ENCODE data around the gene DEFB113. TPM values are rescaled to one million over a fixed set of nuclear protein-coding genes. Genes with fewer than 3 reads are reported as not detected.

The DEFB113 gene
- total RNA-seq (not detected in 2 replicates), polyA plus RNA-seq (not detected in 2 replicates), polyA minus RNA-seq (not detected in 2 replicates)
- total RNA-seq (2013) = not detected

GRCh38 chr6:49969605-49970004 lies at the start of gene DEFB113:
Gene DEFB113 (minus strand): TSS chr6:49969625. CDS start chr6:49969625, 0 bp downstream.
- H3K9me3 ChIP-seq (ENCODE audit: control extremely low read depth in 1 of 3, control insufficient read depth in 2 of 3, insufficient read depth in 1 of 3, low read length in 2 of 3) = no peaks in the 10 kb centered on the region
- H3K36me3 ChIP-seq (replicated peaks in 1 of 2; ENCODE audit: control extremely low read depth in 1 of 2, control insufficient read depth in 1 of 2, extremely low read depth in 1 of 2, insufficient read depth in 2 of 2, low read length in 1 of 2) = no peaks in the 10 kb centered on the region
- H3K9me3 Mint-ChIP-seq (ENCODE audit: insufficient read depth) = no peaks in the 10 kb centered on the region
- no peak within 1 kb of the TSS for H3K9ac ChIP-seq (ENCODE audit: low read length)
- no peak for DNase-seq
- no peaks in the 10 kb centered on the region for H3K27me3 ChIP-seq (replicated peaks in 1 of 4; ENCODE audit: control extremely low read depth in 1 of 4, control insufficient read depth in 3 of 4, insufficient read depth in 4 of 4, low read length in 3 of 4)
- no peaks in the 10 kb centered on the region for H3K27me3 Mint-ChIP-seq
- no peak within 1 kb of the TSS for H3K4me3 ChIP-seq (ENCODE audit: control extremely low read depth in 1 of 5, extremely low read depth in 1 of 5, insufficient read depth in 1 of 5, low read depth in 2 of 5, low read length in 4 of 5)
- H2AFZ ChIP-seq (ENCODE audit: insufficient read depth, low read depth, low read length, poor library complexity, severe bottlenecking) = no peak within 1 kb of the TSS
- WGBS (ENCODE audit: insufficient coverage) = no CpG with 5 or more reads among the region's 2 CpGs
- intact Hi-C loops (cut with micrococcal nuclease) = no loop called here
- H3K27ac ChIP-seq (ENCODE audit: low read length in 2 of 2) = no peak within 1 kb of the TSS
- ATAC-seq (ENCODE audit: low read depth) = no peak
- H3K4me3 Mint-ChIP-seq = no peak within 1 kb of the TSS
- no peaks in the 10 kb centered on the region for H3K4me1 ChIP-seq (ENCODE audit: control insufficient read depth in 2 of 2, insufficient read depth in 2 of 2, low read length in 2 of 2)
- CTCF ChIA-PET = no interaction called here
- no peaks in the 10 kb centered on the region for H3K79me2 ChIP-seq (ENCODE audit: control insufficient read depth, insufficient read depth, low read length)
- POLR2A ChIA-PET = no interaction called here
- no peaks in the 10 kb centered on the region for H3K4me1 Mint-ChIP-seq
- no peaks in the 10 kb centered on the region for H4K20me1 ChIP-seq (ENCODE audit: control insufficient read depth, insufficient read depth, low read length, poor library complexity, severe bottlenecking)
- H3K4me2 ChIP-seq (replicated peaks; ENCODE audit: low read depth, low read length, poor library complexity, severe bottlenecking) = no peak within 1 kb of the TSS
- TF ChIP-seq EZH2 (IDR thresholded peaks at IDR 0.05; ENCODE audit: borderline replicate concordance, insufficient read depth, low read depth, low read length, poor library complexity, severe bottlenecking) = no peak
- TF ChIP-seq CTCF (IDR thresholded peaks at IDR 0.05) = no peak
- no peak within 1 kb of the TSS for H3K27ac Mint-ChIP-seq

GRCh38 chr6:50007819-50008218 lies 38.4 kb upstream of the DEFB113 start:
- H3K4me1 ChIP-seq (ENCODE audit: control insufficient read depth in 2 of 2, insufficient read depth in 2 of 2, low read length in 2 of 2) = no peaks in the 10 kb centered on the region
- 100% methylated on average over 1 of the region's 3 CpGs for WGBS (ENCODE audit: insufficient coverage)
- DNase-seq = no peak
- ChIA-PET POLR2A (no interaction called here), CTCF (no interaction called here)
- H3K4me1 Mint-ChIP-seq = no peaks in the 10 kb centered on the region
- H3K27me3 ChIP-seq (replicated peaks in 1 of 4; ENCODE audit: control extremely low read depth in 1 of 4, control insufficient read depth in 3 of 4, insufficient read depth in 4 of 4, low read length in 3 of 4) = no peaks in the 10 kb centered on the region
- H3K27ac Mint-ChIP-seq = no peak overlapping the region
- H3K4me3 Mint-ChIP-seq = no peak overlapping the region
- intact Hi-C loops (cut with micrococcal nuclease) = no loop called here
- no peak overlapping the region for H3K9ac ChIP-seq (ENCODE audit: low read length)
- H3K9me3 ChIP-seq (ENCODE audit: control extremely low read depth in 1 of 3, control insufficient read depth in 2 of 3, insufficient read depth in 1 of 3, low read length in 2 of 3) = no peaks in the 10 kb centered on the region
- H3K27ac ChIP-seq (ENCODE audit: low read length in 2 of 2) = no peak overlapping the region
- H3K4me3 ChIP-seq (ENCODE audit: control extremely low read depth in 1 of 5, extremely low read depth in 1 of 5, insufficient read depth in 1 of 5, low read depth in 2 of 5, low read length in 4 of 5) = no peak overlapping the region
- H3K36me3 ChIP-seq (replicated peaks in 1 of 2; ENCODE audit: control extremely low read depth in 1 of 2, control insufficient read depth in 1 of 2, extremely low read depth in 1 of 2, insufficient read depth in 2 of 2, low read length in 1 of 2) = no peaks in the 10 kb centered on the region
- H3K79me2 ChIP-seq (ENCODE audit: control insufficient read depth, insufficient read depth, low read length) = no peaks in the 10 kb centered on the region
- H3K9me3 Mint-ChIP-seq (ENCODE audit: insufficient read depth) = peaks cover 6% of the 10 kb centered on the region
- TF ChIP-seq CTCF (IDR thresholded peaks at IDR 0.05) (no peak), EZH2 (IDR thresholded peaks at IDR 0.05; ENCODE audit: borderline replicate concordance, insufficient read depth, low read depth, low read length, poor library complexity, severe bottlenecking) (no peak)
- H4K20me1 ChIP-seq (ENCODE audit: control insufficient read depth, insufficient read depth, low read length, poor library complexity, severe bottlenecking) = no peaks in the 10 kb centered on the region
- no peak for ATAC-seq (ENCODE audit: low read depth)
- no peak overlapping the region for H3K4me2 ChIP-seq (replicated peaks; ENCODE audit: low read depth, low read length, poor library complexity, severe bottlenecking)
- H3K27me3 Mint-ChIP-seq = no peaks in the 10 kb centered on the region
- H2AFZ ChIP-seq (ENCODE audit: insufficient read depth, low read depth, low read length, poor library complexity, severe bottlenecking) = no peak overlapping the region

All from B cell (primary cell).